Activated CD8-positive, alpha-beta memory T cell treated with anti-CD3 and anti-CD28 coated beads, Interleukin-2, amount 10 ng/mL, durations not matched to agents 7 days and 5 days (primary cell): Measurements from ENCODE around the gene TCP11. TPM values are rescaled to one million over a fixed set of nuclear protein-coding genes. Genes with fewer than 3 reads are reported as not detected.

Experiments used
- ATAC-seq: fragments of 150-1000 bp; cut with Tn5 transposase; one replicate; pipeline ENCODE4 v1.10.0; 2021; ENCODE audit warnings: moderate library complexity
- CTCF ChIA-PET: fragments of 350-600 bp; sonication (Branson Sonifier 250); formaldehyde crosslinking; loops from one replicate; lab custom pipeline; 2021; ENCODE audit warnings: antibody characterized with exemption; lab: Charles Lee
- DNase-seq: peaks from one replicate; pipeline ENCODE4 v3.0.0-alpha.2; 2020
- H3K27ac Mint-ChIP-seq: one replicate; pipeline ENCODE4 v1.8.0; 2021; ENCODE audit warnings: mild to moderate bottlenecking, mixed read lengths
- H3K27me3 Mint-ChIP-seq: one replicate; pipeline ENCODE4 v1.8.0; 2021; ENCODE audit warnings: mixed read lengths
- H3K36me3 Mint-ChIP-seq: one replicate; pipeline ENCODE4 v1.8.0; 2021; ENCODE audit warnings: mild to moderate bottlenecking, mixed read lengths
- H3K4me1 Mint-ChIP-seq: one replicate; pipeline ENCODE4 v1.8.0; 2021; ENCODE audit warnings: mixed read lengths
- H3K4me3 Mint-ChIP-seq: one replicate; pipeline ENCODE4 v1.8.0; 2021; ENCODE audit warnings: mild to moderate bottlenecking, moderate library complexity, mixed read lengths
- H3K9me3 Mint-ChIP-seq: one replicate; pipeline ENCODE4 v1.8.0; 2022; ENCODE audit warnings: low read depth, mixed read lengths
- total RNA-seq, 2 experiments: library from RNA; stranded (reverse); gene quantifications; one replicate each; pipeline ENCODE4 v1.2.3, GENCODE V29; 2021

Gene TCP11
- total RNA-seq, 2 experiments from 2014 or later, result not detected

- CTCF ChIA-PET, result no interaction called here
- peaks cover 24% of the 10 kb centered on the region for H3K27me3 Mint-ChIP-seq
Observed at GRCh38 chr6:35093783-35094182, 47.4 kb downstream of the TCP11 start.

GRCh38 chr6:35093118-35093445, 48.1 kb downstream of the TCP11 start:
- H3K27ac Mint-ChIP-seq, result no peak overlapping the region
- no peaks in the 10 kb centered on the region for H3K36me3 Mint-ChIP-seq
- DNase-seq, result no peak
- CTCF ChIA-PET, result no interaction called here
- no peak for ATAC-seq
- no peaks in the 10 kb centered on the region for H3K9me3 Mint-ChIP-seq
- H3K4me1 Mint-ChIP-seq, result peaks cover 2% of the 10 kb centered on the region
- H3K27me3 Mint-ChIP-seq, result peaks cover 22% of the 10 kb centered on the region
- no peak overlapping the region for H3K4me3 Mint-ChIP-seq

More at GRCh38 chr6:35093783-35094182, 47.4 kb downstream of the TCP11 start:
- Mint-ChIP-seq H3K9me3 (no peaks in the 10 kb centered on the region), H3K36me3 (no peaks in the 10 kb centered on the region), H3K4me1 (peaks cover 2% of the 10 kb centered on the region), H3K4me3 (no peak overlapping the region), H3K27ac (no peak overlapping the region)
- no peak for DNase-seq
- no peak for ATAC-seq

GRCh38 chr6:35092362-35093117, 48.6 kb downstream of the TCP11 start:
- H3K4me3 Mint-ChIP-seq, result no peak overlapping the region
- no peak for DNase-seq
- peaks cover 19% of the 10 kb centered on the region for H3K27me3 Mint-ChIP-seq
- CTCF ChIA-PET, result no interaction called here
- H3K36me3 Mint-ChIP-seq, result no peaks in the 10 kb centered on the region
- no peak overlapping the region for H3K27ac Mint-ChIP-seq
- H3K4me1 Mint-ChIP-seq, result peaks cover 2% of the 10 kb centered on the region
- no peak for ATAC-seq
- H3K9me3 Mint-ChIP-seq, result no peaks in the 10 kb centered on the region

- H3K27me3 Mint-ChIP-seq, result peaks cover 12% of the 10 kb centered on the region
- H3K27ac Mint-ChIP-seq, result no peak overlapping the region
- DNase-seq, result no peak
- H3K36me3 Mint-ChIP-seq, result no peaks in the 10 kb centered on the region
- ATAC-seq, result no peak
- H3K4me1 Mint-ChIP-seq, result peaks cover 2% of the 10 kb centered on the region
- CTCF ChIA-PET, result interaction anchor here (1.5 kb wide), 1 partner anchor 114 kb away, joined by 3 read pairs; no protein-coding TSS in a partner anchor
- no peak overlapping the region for H3K4me3 Mint-ChIP-seq
- H3K9me3 Mint-ChIP-seq, result no peaks in the 10 kb centered on the region
Observed at GRCh38 chr6:35091346-35092083, 49.6 kb downstream of the TCP11 start.

- H3K36me3 Mint-ChIP-seq, result no peaks in the 10 kb centered on the region
- no peak overlapping the region for H3K4me3 Mint-ChIP-seq
- H3K27ac Mint-ChIP-seq, result no peak overlapping the region
- peaks cover 6% of the 10 kb centered on the region for H3K27me3 Mint-ChIP-seq
- CTCF ChIA-PET, result interaction anchor here (1.5 kb wide), 1 partner anchor 115 kb away, joined by 3 read pairs; no protein-coding TSS in a partner anchor
- peaks cover 2% of the 10 kb centered on the region for H3K4me1 Mint-ChIP-seq
- DNase-seq (no peak), ATAC-seq (no peak)
- no peaks in the 10 kb centered on the region for H3K9me3 Mint-ChIP-seq
Observed at GRCh38 chr6:35090734-35091133, 50.4 kb downstream of the TCP11 start.

- Mint-ChIP-seq H3K9me3 (no peaks in the 10 kb centered on the region), H3K4me3 (no peak overlapping the region)
- CTCF ChIA-PET, result interaction anchor here (1.5 kb wide), 1 partner anchor 116 kb away, joined by 3 read pairs; no protein-coding TSS in a partner anchor
Observed at GRCh38 chr6:35089935-35090505, 51.1 kb downstream of the TCP11 start.

GRCh38 chr6:35089216-35089934, 51.8 kb downstream of the TCP11 start:
- Mint-ChIP-seq H3K27me3 (no peaks in the 10 kb centered on the region), H3K4me1 (peaks cover 2% of the 10 kb centered on the region), H3K4me3 (no peak overlapping the region), H3K27ac (no peak overlapping the region), H3K9me3 (no peaks in the 10 kb centered on the region), H3K36me3 (no peaks in the 10 kb centered on the region)
- DNase-seq, result no peak
- no peak for ATAC-seq
- CTCF ChIA-PET, result interaction anchor here (0.6 kb wide), 1 partner anchor 19 kb away, joined by 3 read pairs; no protein-coding TSS in a partner anchor

More at GRCh38 chr6:35089935-35090505, 51.1 kb downstream of the TCP11 start:
- Mint-ChIP-seq H3K4me1 (peaks cover 2% of the 10 kb centered on the region), H3K36me3 (no peaks in the 10 kb centered on the region), H3K27ac (no peak overlapping the region), H3K27me3 (peaks cover 3% of the 10 kb centered on the region)
- ATAC-seq, result peak; percentile 27
- DNase-seq, result no peak

GRCh38 chr6:35088281-35089215, 52.6 kb downstream of the TCP11 start:
- H3K4me3 Mint-ChIP-seq, result no peak overlapping the region
- no peaks in the 10 kb centered on the region for H3K36me3 Mint-ChIP-seq
- CTCF ChIA-PET, result interaction anchor here (0.6 to 1.4 kb wide), 2 partner anchors 18 to 51 kb away, joined by 3 to 5 read pairs; no protein-coding TSS in a partner anchor
- DNase-seq (no peak), ATAC-seq (no peak)
- no peak overlapping the region for H3K27ac Mint-ChIP-seq
- no peaks in the 10 kb centered on the region for H3K27me3 Mint-ChIP-seq
- H3K4me1 Mint-ChIP-seq, result peaks cover 2% of the 10 kb centered on the region
- H3K9me3 Mint-ChIP-seq, result no peaks in the 10 kb centered on the region

GRCh38 chr6:35087361-35088280, 53.5 kb downstream of the TCP11 start:
- DNase-seq (no peak), ATAC-seq (no peak)
- no peak overlapping the region for H3K4me3 Mint-ChIP-seq
- H3K27me3 Mint-ChIP-seq, result no peaks in the 10 kb centered on the region
- H3K36me3 Mint-ChIP-seq, result no peaks in the 10 kb centered on the region
- CTCF ChIA-PET, result interaction anchor here (1.0 to 1.4 kb wide), 2 partner anchors 9 to 52 kb away, joined by 3 to 5 read pairs; no protein-coding TSS in a partner anchor
- peaks cover 2% of the 10 kb centered on the region for H3K4me1 Mint-ChIP-seq
- no peak overlapping the region for H3K27ac Mint-ChIP-seq
- H3K9me3 Mint-ChIP-seq, result no peaks in the 10 kb centered on the region

- no peak for DNase-seq
- H3K4me3 Mint-ChIP-seq, result no peak overlapping the region
- no peaks in the 10 kb centered on the region for H3K36me3 Mint-ChIP-seq
- no peak for ATAC-seq
- CTCF ChIA-PET, result interaction anchor here (1.0 to 1.4 kb wide), 2 partner anchors 10 to 53 kb away, joined by 3 to 5 read pairs; no protein-coding TSS in a partner anchor
- H3K27me3 Mint-ChIP-seq, result no peaks in the 10 kb centered on the region
- no peak overlapping the region for H3K27ac Mint-ChIP-seq
- peaks cover 2% of the 10 kb centered on the region for H3K4me1 Mint-ChIP-seq
- H3K9me3 Mint-ChIP-seq, result no peaks in the 10 kb centered on the region
Observed at GRCh38 chr6:35086636-35087360, 54.3 kb downstream of the TCP11 start.

- ATAC-seq (no peak), DNase-seq (no peak)
- no peak overlapping the region for H3K27ac Mint-ChIP-seq
- no peaks in the 10 kb centered on the region for H3K27me3 Mint-ChIP-seq
- CTCF ChIA-PET, result no interaction called here
- H3K36me3 Mint-ChIP-seq, result no peaks in the 10 kb centered on the region
- peaks cover 4% of the 10 kb centered on the region for H3K4me1 Mint-ChIP-seq
- no peak overlapping the region for H3K4me3 Mint-ChIP-seq
- no peaks in the 10 kb centered on the region for H3K9me3 Mint-ChIP-seq
Observed at GRCh38 chr6:35086282-35086632, 54.9 kb downstream of the TCP11 start.
